Heart left ventricle (tissue), 16 donors: ENCODE results near the gene TRMT44. TPM values are rescaled to one million over a fixed set of nuclear protein-coding genes. Genes with fewer than 3 reads are reported as not detected.

Source experiments
- ATAC-seq, 4 donors: fragments of 200-7000 bp; cut with Tn5 transposase; one replicate each; pipeline ENCODE4 v1.9.1; 2020 to 2022; ENCODE audit warnings: moderate library complexity in 4 of 4, mild to moderate bottlenecking in 3 of 4, moderate number of reproducible peaks in 1 of 4
- DNase-seq, 5 donors: peaks; one replicate each; pipeline ENCODE4 v3.0.0-alpha.2; 2020
- H3K27ac ChIP-seq, 12 donors: fragments of 200-600 bp; sonication (generic) in 4 of 12; one replicate each; pipeline versions ENCODE4 v1.5.0 to v1.8.0; 2016 to 2022; ENCODE audit warnings: mild to moderate bottlenecking in 2 of 12
- H3K27me3 ChIP-seq, 9 donors: fragments of 200-600 bp; sonication (generic) in 2 of 9; one replicate each; pipeline versions ENCODE4 v1.5.1 to v1.8.0; 2016 to 2022; ENCODE audit warnings: mild to moderate bottlenecking in 3 of 9
- H3K36me3 ChIP-seq, 9 donors: fragments of 200-600 bp; sonication (generic) in 2 of 9; one replicate each; pipeline versions ENCODE4 v1.5.0 to v1.8.0; 2018 to 2022; ENCODE audit warnings: mild to moderate bottlenecking in 2 of 9
- H3K4me1 ChIP-seq, 12 donors: fragments of 200-600 bp; sonication (generic) in 4 of 12; one replicate each; pipeline versions ENCODE4 v1.5.0 to v1.8.0; 2016 to 2022; ENCODE audit warnings: mild to moderate bottlenecking in 3 of 12
- H3K4me3 ChIP-seq, 12 donors: fragments of 200-600 bp; sonication (generic) in 4 of 12; one replicate each; pipeline versions ENCODE4 v1.5.0 to v1.8.0; 2017 to 2022; ENCODE audit warnings: mild to moderate bottlenecking in 9 of 12, moderate library complexity in 4 of 12
- H3K9me3 ChIP-seq, 12 donors: fragments of 200-600 bp; sonication (generic) in 4 of 12; one replicate each; pipeline versions ENCODE4 v1.5.0 to v1.8.0; 2016 to 2022; ENCODE audit warnings: mild to moderate bottlenecking in 1 of 12
- CTCF ChIP-seq, 12 donors: fragments of 200-600 bp; sonication (generic) in 4 of 12; IDR thresholded peaks; one replicate each; pipeline versions ENCODE4 v1.5.0 to v1.8.0; 2018 to 2022; ENCODE audit warnings: antibody characterized with exemption in 12 of 12, mild to moderate bottlenecking in 5 of 12
- POLR2A ChIP-seq, 2 donors: fragments of 450-650 bp; IDR thresholded peaks; one replicate each; pipeline ENCODE4 v1.6.1; 2017; ENCODE audit warnings: antibody characterized with exemption in 2 of 2, mild to moderate bottlenecking in 2 of 2, moderate library complexity in 2 of 2
- WGBS, 4 donors: extraction: QIAGEN DNeasy Blood & Tissue Kit in 2 of 4; methylation state at CpG; one replicate each; pipeline versions ENCODE4 v1.1.5 to v1.1.7; 2013 to 2018; 5-methylcytosine and 5-hydroxymethylcytosine counted together
- intact Hi-C, 10 donors: fragments of 100-400 bp; cut with DNase I; formaldehyde crosslinking; loops; one replicate each; pipeline versions ENCODE4 v1.11.1 to v1.14.2; 2022
- polyA plus RNA-seq, 2 donors: library from polyadenylated mRNA; stranded (reverse); fragments of 200-250 nt; gene quantifications; one replicate each; pipeline ENCODE4 v1.2.3, GENCODE V29; 2013
- total RNA-seq, 9 donors: library from RNA; depleted of rRNA in 2 of 9; stranded (reverse); fragments of >200 nt in 2 of 9; fragmentation: NEBNext Ultra II Directional in 3 of 9; extraction: Animal tissue kit (Norgen Biotek cat#: 25700) in 3 of 9; gene quantifications; one replicate each; pipeline versions ENCODE4 v1.1.0 to v1.2.4, GENCODE V29; 2016 to 2023
- donor health status: ischemic (EF 13 %, LVEDD 7.1; RV severe dilation, severe dysfunction).
- donor health status: healthy with polysubstance abuse.
- donor health status: DM: no; HTN: yes; CAD: no.
- donor health status: DM: no; HTN: no; CAD: no.
- donor health status: ischemic (EF 25% LVEDD 6.9; RV normal size, moderate dysfunction).
- donor health status: ischemic (EF 25% LVEDD 5.7; RV mildly dilated, moderate dysfunction).
- donor health status: healthy.
- donor health status: DM: yes; HTN: yes; CAD: no.
- donor health status: ischemic (EF 35%, LVEDD 5.7; RV mildly dilated, moderate dysfunction).
- donor health status: nonischemic (EF 11% LVEDD 7.7; RV severe dilation, severe dysfunction).
- donor health status: DM: yes; HTN: yes; CAD: no.
- donor health status: PGD.
- donor health status: ischemic (EF 29% LVEDD 5.4; RV normal size, mild dysfunction).
- donor health status: nonischemic (EF 23%, LVEDD 6.1; RV moderate dilation, normal function).

TRMT44 gene
- total and polyA plus RNA-seq, 11 donors: 6.1 to 11.7 (median 8.3) TPM

GRCh38 chr4:8434251-8435073, 6.1 kb upstream of the TRMT44 start:
- no peak overlapping the region for H3K4me3 ChIP-seq
- 83 to 88% (median 86%) methylated on average over 20 to 21 of the region's 21 CpGs for WGBS, 4 donors

GRCh38 chr4:8435656-8436121, 4.9 kb upstream of the TRMT44 start:
- TF ChIP-seq POLR2A (IDR thresholded peaks at IDR 0.05): no peak
- TF ChIP-seq CTCF (IDR thresholded peaks at IDR 0.05): no peak
- intact Hi-C loops: no loop called here
- H3K4me1 ChIP-seq: peaks cover 0 to 66% (median 45%) of the 10 kb centered on the region in 12 donors
- peak overlapping the region in 11 of 12 donors; percentile 21 to 64 (median 54) for H3K27ac ChIP-seq
- peak overlapping the region in 9 of 12 donors; percentile 15 to 50 (median 33) for H3K4me3 ChIP-seq
- H3K36me3 ChIP-seq: no peaks in the 10 kb centered on the region
- ATAC-seq (no peak), DNase-seq (no peak)
- no peaks in the 10 kb centered on the region for H3K27me3 ChIP-seq
- WGBS, 4 donors: 7 to 13% (median 11%) methylated on average over 5 of the region's 5 CpGs
- H3K9me3 ChIP-seq: no peaks in the 10 kb centered on the region

More at GRCh38 chr4:8434251-8435073, 6.1 kb upstream of the TRMT44 start:
- Histone ChIP-seq H3K27me3 (no peaks in the 10 kb centered on the region), H3K27ac (peak overlapping the region in 1 of 12 donors; percentile 62), H3K36me3 (no peaks in the 10 kb centered on the region), H3K4me1 (peaks cover 0 to 62% (median 40%) of the 10 kb centered on the region in 12 donors), H3K9me3 (no peaks in the 10 kb centered on the region)
- ATAC-seq: no peak
- intact Hi-C loops: no loop called here
- no peak for TF ChIP-seq POLR2A (IDR thresholded peaks at IDR 0.05)
- no peak for TF ChIP-seq CTCF (IDR thresholded peaks at IDR 0.05)
- no peak for DNase-seq

GRCh38 chr4:8437281-8437680, 3.3 kb upstream of the TRMT44 start:
- TF ChIP-seq POLR2A (IDR thresholded peaks at IDR 0.05) (no peak), CTCF (IDR thresholded peaks at IDR 0.05) (peak in 5 of 12 donors; percentile 8 to 33 (median 23))
- DNase-seq (no peak), ATAC-seq (no peak)
- H3K27me3 ChIP-seq: no peaks in the 10 kb centered on the region
- WGBS, 4 donors: 23 to 29% (median 27%) methylated on average over 13 of the region's 13 CpGs
- peak overlapping the region in 10 of 12 donors; percentile 5 to 44 (median 26) for H3K4me3 ChIP-seq
- H3K4me1 ChIP-seq: peaks cover 7 to 78% (median 60%) of the 10 kb centered on the region in 12 donors
- intact Hi-C loops: no loop called here
- peak overlapping the region; percentile 59 to 80 (median 71) for H3K27ac ChIP-seq
- H3K36me3 ChIP-seq: no peaks in the 10 kb centered on the region
- H3K9me3 ChIP-seq: no peaks in the 10 kb centered on the region

- Histone ChIP-seq H3K4me1 (peaks cover 7 to 80% (median 73%) of the 10 kb centered on the region in 12 donors), H3K27ac (peak overlapping the region in 4 of 12 donors; percentile 73 to 98 (median 97)), H3K4me3 (no peak overlapping the region), H3K9me3 (no peaks in the 10 kb centered on the region), H3K27me3 (no peaks in the 10 kb centered on the region), H3K36me3 (no peaks in the 10 kb centered on the region)
- no peak for DNase-seq
- no peak for TF ChIP-seq CTCF (IDR thresholded peaks at IDR 0.05)
- TF ChIP-seq POLR2A (IDR thresholded peaks at IDR 0.05): no peak
- intact Hi-C loops: no loop called here
- ATAC-seq: no peak
- WGBS, 4 donors: 80 to 83% (median 80%) methylated on average over 11 of the region's 11 CpGs
Measured at GRCh38 chr4:8438743-8439142, 1.8 kb upstream of the TRMT44 start.
